ENCODE results near the gene C2orf49. TPM values are rescaled to one million over a fixed set of nuclear protein-coding genes. Genes with fewer than 3 reads are reported as not detected.

The C2orf49 gene
- total RNA-seq, 1 experiment from 2014 or later: 20.0 TPM

- BruUV-seq (replicated peaks): no TSS peak
- Histone ChIP-seq H3K27ac (ENCODE audit: low read length) (peak overlapping the region; percentile 100), H3K4me1 (ENCODE audit: control insufficient read depth, insufficient read depth, low read length) (peaks cover 99% of the 10 kb centered on the region), H3K36me3 (ENCODE audit: control insufficient read depth, insufficient read depth, low read length) (peaks cover 24% of the 10 kb centered on the region), H3K27me3 (ENCODE audit: control insufficient read depth, insufficient read depth, low read length) (no peaks in the 10 kb centered on the region), H3K9me3 (ENCODE audit: control insufficient read depth, insufficient read depth, low read depth, low read length) (no peaks in the 10 kb centered on the region), H3K4me3 (ENCODE audit: low read depth in 2 of 2, low read length in 2 of 2) (no peak overlapping the region)
- ChIA-PET POLR2A (no interaction called here), CTCF (no interaction called here)
- DNase-seq (ENCODE audit: low read depth, low spot score) (no peak), ATAC-seq (peak; percentile 4; the same call in 1 of the 2 replicates)
- in situ Hi-C loops (cut with HindIII; ENCODE audit: low pct_unique_long_range_greater_than_20kb, low sequenced_read_pairs): no loop called here
- no peak for TF ChIP-seq SIN3A (IDR thresholded peaks at IDR 0.05; ENCODE audit: borderline replicate concordance, insufficient read depth, low read depth, low read length)
- TF ChIP-seq TCF7L2 (IDR thresholded peaks at IDR 0.05; ENCODE audit: low read depth, low read length): 0 out of 2 replicates have a peak, but pooled peaks have one; percentile 22
- TF ChIP-seq POLR2AphosphoS5 (IDR thresholded peaks at IDR 0.05; ENCODE audit: low read depth, low read length): peak; percentile 56
- intact Hi-C loops (cut with micrococcal nuclease; ENCODE audit: unreplicated experiment): no loop called here
These were observed 36.6 kb downstream of the C2orf49 start for GRCh38 chr2:105373895-105374401.

GRCh38 chr2:105375001-105375561, 37.7 kb downstream of the C2orf49 start:
- no peaks in the 10 kb centered on the region for H3K27me3 ChIP-seq (ENCODE audit: control insufficient read depth, insufficient read depth, low read length)
- BruUV-seq (replicated peaks): no TSS peak
- ChIA-PET POLR2A (interaction anchor here (0.9 kb wide), 1 partner anchor 15 kb away, joined by 3 read pairs; no protein-coding TSS in a partner anchor), CTCF (no interaction called here)
- in situ Hi-C loops (cut with HindIII; ENCODE audit: low pct_unique_long_range_greater_than_20kb, low sequenced_read_pairs): no loop called here
- intact Hi-C loops (cut with micrococcal nuclease; ENCODE audit: unreplicated experiment): no loop called here
- peaks cover 25% of the 10 kb centered on the region for H3K36me3 ChIP-seq (ENCODE audit: control insufficient read depth, insufficient read depth, low read length)
- ATAC-seq (no peak), DNase-seq (ENCODE audit: low read depth, low spot score) (no peak)
- no peaks in the 10 kb centered on the region for H3K9me3 ChIP-seq (ENCODE audit: control insufficient read depth, insufficient read depth, low read depth, low read length)
- 0 out of 2 replicates have a peak, but pooled peaks have one; percentile 9 for TF ChIP-seq SIN3A (IDR thresholded peaks at IDR 0.05; ENCODE audit: borderline replicate concordance, insufficient read depth, low read depth, low read length)
- no peak; the same call in none of the 2 replicates for TF ChIP-seq POLR2AphosphoS5 (IDR thresholded peaks at IDR 0.05; ENCODE audit: low read depth, low read length)
- no peak overlapping the region for H3K4me3 ChIP-seq (ENCODE audit: low read depth in 2 of 2, low read length in 2 of 2)
- H3K27ac ChIP-seq (ENCODE audit: low read length): peak overlapping the region; percentile 100
- H3K4me1 ChIP-seq (ENCODE audit: control insufficient read depth, insufficient read depth, low read length): peaks cover 99% of the 10 kb centered on the region

- CTCF ChIA-PET: no interaction called here
- POLR2A ChIA-PET: no interaction called here
- Histone ChIP-seq H3K27me3 (ENCODE audit: control insufficient read depth, insufficient read depth, low read length) (no peaks in the 10 kb centered on the region), H3K27ac (ENCODE audit: low read length) (peak overlapping the region; percentile 100), H3K36me3 (ENCODE audit: control insufficient read depth, insufficient read depth, low read length) (peaks cover 30% of the 10 kb centered on the region), H3K9me3 (ENCODE audit: control insufficient read depth, insufficient read depth, low read depth, low read length) (no peaks in the 10 kb centered on the region), H3K4me1 (ENCODE audit: control insufficient read depth, insufficient read depth, low read length) (peaks cover 99% of the 10 kb centered on the region), H3K4me3 (ENCODE audit: low read depth in 2 of 2, low read length in 2 of 2) (no peak overlapping the region)
- no peak for DNase-seq (ENCODE audit: low read depth, low spot score)
- intact Hi-C loops (cut with micrococcal nuclease; ENCODE audit: unreplicated experiment): no loop called here
- no peak for ATAC-seq
- BruUV-seq (replicated peaks): no TSS peak
- in situ Hi-C loops (cut with HindIII; ENCODE audit: low pct_unique_long_range_greater_than_20kb, low sequenced_read_pairs): no loop called here
- TF ChIP-seq REST (IDR thresholded peaks at IDR 0.05; ENCODE audit: insufficient read depth in 1 of 2, low read depth in 2 of 2, low read length in 1 of 2) (no peak), CTCF (IDR thresholded peaks at IDR 0.05) (no peak), SIN3A (IDR thresholded peaks at IDR 0.05; ENCODE audit: borderline replicate concordance, insufficient read depth, low read depth, low read length) (no peak), TCF7L2 (IDR thresholded peaks at IDR 0.05; ENCODE audit: low read depth, low read length) (no peak), POLR2AphosphoS5 (IDR thresholded peaks at IDR 0.05; ENCODE audit: low read depth, low read length) (no peak; the same call in 1 of the 2 replicates)
These were observed 38.7 kb downstream of the C2orf49 start for GRCh38 chr2:105376010-105376409.

All from Panc1 (cell line).